Fibroblast of mammary gland (primary cell): ENCODE data around the gene CDK2AP2.
"Not testable (repeated sequence)": the region's sequence is repeated elsewhere in the genome, so short reads cannot be mapped to it uniquely, and the experiment has no call there.

Experiments used
- DNase-seq: peaks from one replicate; pipeline ENCODE4 v3.0.0-alpha.2; 2010; ENCODE audit warnings: low read depth
- H3K4me3 ChIP-seq: 2 replicates; pipeline ENCODE4 v1.5.1; 2011; ENCODE audit warnings: low read depth, mild to moderate bottlenecking, low read length, moderate library complexity; ENCODE audit not compliant: control insufficient read depth
- TF ChIP-seq, protein P1 (sequence below): conservative IDR thresholded peaks from 2 replicates; pipeline ENCODE4 v1.5.1; 2011; ENCODE audit warnings: low read depth, low read length, inconsistent platforms; ENCODE audit not compliant: control insufficient read depth, insufficient read depth

The CDK2AP2 gene

DNA sequence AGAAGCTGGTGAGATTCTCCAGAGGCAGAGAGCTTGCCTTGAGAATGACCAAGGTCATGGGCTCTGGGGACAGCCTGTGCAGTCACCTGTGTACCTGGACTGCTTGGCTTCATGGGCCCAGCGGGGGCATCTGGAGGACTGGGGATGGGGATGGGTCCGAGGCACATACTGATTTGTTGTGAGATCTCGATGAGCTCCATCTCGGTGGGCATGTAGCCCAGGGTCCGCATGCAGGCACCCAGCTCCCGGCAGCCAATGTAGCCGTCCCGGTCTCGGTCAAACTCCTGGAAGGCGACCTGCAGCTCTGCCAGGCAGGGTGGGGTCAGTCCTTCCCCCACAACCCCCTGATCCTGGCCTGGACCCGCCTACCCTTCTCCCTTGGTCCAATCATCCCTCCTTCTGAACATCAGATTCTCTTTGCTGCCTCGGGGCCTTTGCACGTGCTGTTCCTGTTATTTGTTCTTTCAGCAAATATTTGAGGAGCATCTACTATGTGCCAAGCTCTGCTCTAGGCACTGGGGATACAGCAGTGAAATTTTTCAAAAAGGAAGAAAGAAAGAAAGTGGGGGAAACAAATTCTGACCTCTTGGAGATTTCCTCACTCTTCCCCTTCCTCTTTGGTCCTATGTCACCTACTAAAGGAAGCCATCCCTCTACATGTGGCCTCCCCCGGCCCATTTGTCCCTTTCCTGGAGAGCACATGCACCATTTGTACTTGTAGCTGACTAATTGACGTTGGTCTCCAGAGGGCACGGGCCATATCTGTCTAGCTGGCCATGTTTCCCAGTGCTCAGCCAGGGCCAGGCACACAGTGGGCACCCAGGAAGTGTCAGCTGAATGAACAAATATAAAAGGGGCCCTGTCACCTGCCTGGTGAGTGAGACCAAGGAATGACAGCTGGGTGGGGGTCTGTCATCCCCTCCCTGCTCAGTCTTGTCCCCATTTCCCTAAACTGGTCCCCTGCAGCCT lies 13.2 kb upstream of the CDK2AP2 start:
- no peak overlapping the region for H3K4me3 ChIP-seq
- TF ChIP-seq, protein P1, sequence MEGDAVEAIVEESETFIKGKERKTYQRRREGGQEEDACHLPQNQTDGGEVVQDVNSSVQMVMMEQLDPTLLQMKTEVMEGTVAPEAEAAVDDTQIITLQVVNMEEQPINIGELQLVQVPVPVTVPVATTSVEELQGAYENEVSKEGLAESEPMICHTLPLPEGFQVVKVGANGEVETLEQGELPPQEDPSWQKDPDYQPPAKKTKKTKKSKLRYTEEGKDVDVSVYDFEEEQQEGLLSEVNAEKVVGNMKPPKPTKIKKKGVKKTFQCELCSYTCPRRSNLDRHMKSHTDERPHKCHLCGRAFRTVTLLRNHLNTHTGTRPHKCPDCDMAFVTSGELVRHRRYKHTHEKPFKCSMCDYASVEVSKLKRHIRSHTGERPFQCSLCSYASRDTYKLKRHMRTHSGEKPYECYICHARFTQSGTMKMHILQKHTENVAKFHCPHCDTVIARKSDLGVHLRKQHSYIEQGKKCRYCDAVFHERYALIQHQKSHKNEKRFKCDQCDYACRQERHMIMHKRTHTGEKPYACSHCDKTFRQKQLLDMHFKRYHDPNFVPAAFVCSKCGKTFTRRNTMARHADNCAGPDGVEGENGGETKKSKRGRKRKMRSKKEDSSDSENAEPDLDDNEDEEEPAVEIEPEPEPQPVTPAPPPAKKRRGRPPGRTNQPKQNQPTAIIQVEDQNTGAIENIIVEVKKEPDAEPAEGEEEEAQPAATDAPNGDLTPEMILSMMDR, result no peak
- DNase-seq, result no peak

DNA sequence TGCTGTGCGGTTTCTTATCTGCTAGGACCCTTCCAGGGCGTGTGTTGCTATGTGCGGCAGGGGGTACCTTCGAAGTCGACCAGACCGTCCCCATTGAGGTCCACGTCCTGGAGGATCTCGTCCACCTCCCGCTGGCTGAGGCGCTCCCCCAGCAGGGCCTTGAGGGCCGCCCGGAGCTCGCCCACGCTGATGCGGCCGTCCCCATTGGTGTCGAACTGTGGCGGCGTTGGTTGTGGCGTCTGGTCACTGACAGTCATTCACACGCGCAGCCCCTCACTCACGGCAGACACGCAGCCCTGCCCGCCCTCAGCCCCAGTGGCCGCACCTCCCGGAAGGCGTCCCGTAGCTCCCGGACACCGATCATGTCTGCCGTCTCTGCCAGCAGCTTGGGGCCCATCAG lies 11.8 kb upstream of the CDK2AP2 start:
- no peak overlapping the region for H3K4me3 ChIP-seq
- DNase-seq, result no peak
- TF ChIP-seq, protein P1, result no peak

DNA sequence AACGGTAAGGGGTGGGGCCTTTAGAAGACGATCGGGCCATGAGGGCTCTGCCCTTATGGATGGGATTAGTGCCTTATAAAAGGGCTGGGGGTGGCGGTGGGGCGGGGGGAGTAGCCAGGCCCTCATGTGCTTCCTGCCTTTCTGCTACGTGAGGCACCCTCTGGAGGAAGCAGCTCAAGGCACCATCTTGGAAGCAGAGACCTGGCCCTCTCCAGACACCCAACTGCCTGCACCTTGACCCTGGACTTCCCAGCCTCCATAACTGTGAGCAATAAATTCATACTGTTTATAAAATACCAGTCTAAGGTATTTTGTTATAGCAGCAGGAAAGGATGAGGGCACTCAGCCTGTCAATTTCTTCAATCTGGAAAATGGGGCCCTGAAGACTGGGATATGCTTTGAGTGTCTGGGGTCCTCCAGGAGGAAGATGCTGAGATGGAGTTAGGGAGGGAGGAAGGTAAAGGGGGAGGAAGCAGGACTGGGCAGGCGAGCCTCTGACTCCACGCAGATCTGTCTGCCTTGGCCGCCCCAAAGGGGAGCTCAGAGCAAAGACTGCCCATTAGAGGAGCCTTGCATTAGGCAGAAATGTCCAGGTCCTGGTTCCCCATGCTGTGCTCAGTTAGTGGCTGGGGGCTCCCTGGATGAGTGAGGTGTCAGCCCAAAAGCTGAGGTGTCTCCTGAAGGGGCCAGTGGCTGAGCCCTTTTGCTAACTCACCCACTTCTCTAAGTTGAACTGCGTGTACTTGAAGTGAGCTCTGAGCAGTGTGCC lies 10.0 kb upstream of the CDK2AP2 start:
- DNase-seq, result no peak
- H3K4me3 ChIP-seq, result no peak overlapping the region
- TF ChIP-seq, protein P1, result no peak

DNA sequence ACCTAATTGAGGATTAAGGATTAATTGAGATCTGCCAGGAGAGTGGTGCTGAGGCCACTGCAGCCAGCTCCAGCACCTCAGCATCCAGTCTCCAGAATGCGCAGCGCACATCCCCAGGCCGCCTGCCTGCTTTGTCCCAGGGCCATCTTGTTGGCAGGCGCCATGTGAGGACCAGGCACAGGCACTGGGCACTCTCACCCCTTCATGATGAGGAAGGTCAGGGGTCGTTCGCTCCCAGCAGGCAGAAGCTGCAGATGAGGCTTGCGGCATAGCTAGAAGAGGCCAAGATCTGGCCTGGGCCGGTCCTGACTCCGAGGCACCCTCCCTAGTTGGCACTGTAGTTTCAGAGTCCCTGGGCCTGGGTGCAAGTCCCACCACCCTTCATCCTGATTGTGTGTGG lies 8.8 kb upstream of the CDK2AP2 start:
- TF ChIP-seq, protein P1, result no peak
- no peak for DNase-seq

DNA sequence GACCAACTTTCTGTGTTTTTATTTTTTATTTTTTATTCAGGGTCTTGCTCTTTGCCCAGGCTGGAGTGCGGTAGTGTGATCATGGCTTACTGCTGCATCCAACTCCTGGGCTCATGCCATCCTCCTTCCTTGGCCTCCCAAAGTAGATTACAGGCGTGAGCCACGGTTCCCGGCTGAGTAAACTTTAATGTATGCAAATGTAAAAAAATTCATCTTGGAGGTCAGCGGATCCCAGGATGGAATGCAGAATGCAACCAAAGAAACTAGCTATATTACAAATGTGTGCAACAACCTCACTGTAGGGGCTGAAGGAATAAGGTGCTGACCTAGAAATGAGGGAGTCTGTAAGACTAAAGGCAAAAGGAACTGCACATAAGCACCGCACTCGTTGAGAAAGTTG lies 6.2 kb upstream of the CDK2AP2 start:
- DNase-seq, result no peak
- no peak overlapping the region for H3K4me3 ChIP-seq
- TF ChIP-seq, protein P1, result no peak

More for the DNA sequence above, 8.8 kb upstream of the CDK2AP2 start:
- H3K4me3 ChIP-seq, result no peak overlapping the region

GRCh38 chr11:67511558-67511957 lies 3.6 kb upstream of the CDK2AP2 start:
- H3K4me3 ChIP-seq, DNase-seq: not testable (repeated sequence)

DNA sequence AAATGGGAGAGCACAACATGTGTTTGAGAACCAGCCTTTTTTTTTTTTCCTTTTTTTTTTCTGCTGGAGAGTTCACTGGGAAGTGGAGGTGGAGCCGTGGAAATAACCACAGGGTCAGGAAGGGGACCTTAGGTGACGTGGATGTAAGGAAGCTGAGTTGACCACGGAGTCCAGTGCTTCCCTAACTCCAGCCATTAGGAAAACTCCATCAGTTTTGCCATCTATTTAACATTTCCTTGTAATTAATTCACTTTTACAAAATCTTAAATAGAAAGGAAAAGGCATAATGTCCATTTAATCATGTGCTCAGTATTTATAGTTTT lies 2.0 kb upstream of the CDK2AP2 start:
- no peak for DNase-seq
- no peak overlapping the region for H3K4me3 ChIP-seq
- TF ChIP-seq, protein P1, result no peak
